OCI-LY1 (cell line): ENCODE data around the gene PDE1C.

Experiments used
- H2AFZ ChIP-seq: fragments of 200-600 bp; sonication (generic), shearing (Covaris generic); 2 replicates; pipeline ENCODE4 v1.6.0; 2014; ENCODE audit warnings: antibody characterized with exemption, mild to moderate bottlenecking, low read length
- H3F3A ChIP-seq: fragments of 200-600 bp; sonication (generic), shearing (Covaris generic); 2 replicates; pipeline ENCODE4 v1.6.0; 2014; ENCODE audit warnings: mild to moderate bottlenecking, antibody characterized with exemption, low read length, moderate library complexity; ENCODE audit not compliant: insufficient read depth
- H3K27ac ChIP-seq: fragments of 200-600 bp; sonication (generic); 2 replicates; pipeline ENCODE4 v1.5.1; 2014; ENCODE audit warnings: low read length, mixed run types, mild to moderate bottlenecking, low read depth; ENCODE audit not compliant: poor library complexity, severe bottlenecking
- H3K27me3 ChIP-seq: fragments of 200-600 bp; sonication (generic); 2 replicates; pipeline ENCODE4 v1.6.0; 2014; ENCODE audit warnings: antibody characterized with exemption, mild to moderate bottlenecking, low read length, moderate library complexity; ENCODE audit not compliant: insufficient read depth
- H3K36me3 ChIP-seq: fragments of 200-600 bp; sonication (generic); 2 replicates; pipeline ENCODE4 v1.6.1; 2014; ENCODE audit warnings: mild to moderate bottlenecking, antibody characterized with exemption, low read length, moderate library complexity, mixed read lengths; ENCODE audit not compliant: insufficient read depth
- H3K4me1 ChIP-seq: fragments of 200-600 bp; sonication (generic); 2 replicates; pipeline ENCODE4 v1.5.1; 2014; ENCODE audit warnings: mild to moderate bottlenecking, low read length, moderate library complexity; ENCODE audit not compliant: insufficient read depth, severe bottlenecking
- H3K4me2 ChIP-seq: fragments of 200-600 bp; sonication (generic), shearing (Covaris generic); 2 replicates; pipeline ENCODE4 v1.6.1; 2014; ENCODE audit warnings: low read length
- H3K4me3 ChIP-seq: fragments of 200-600 bp; sonication (generic); 2 replicates; pipeline ENCODE4 v1.5.1; 2014; ENCODE audit warnings: low read length, low read depth, mild to moderate bottlenecking, mixed read lengths; ENCODE audit not compliant: poor library complexity, severe bottlenecking
- H3K79me2 ChIP-seq: fragments of 200-600 bp; shearing (Covaris generic); 2 replicates; pipeline ENCODE4 v1.6.1; 2016; ENCODE audit warnings: mixed run types, low read length, mixed read lengths; ENCODE audit not compliant: insufficient read depth
- H3K9ac ChIP-seq: fragments of 200-600 bp; sonication (generic), shearing (Covaris generic); 2 replicates; pipeline ENCODE4 v1.6.1; 2014; ENCODE audit warnings: mild to moderate bottlenecking, low read length, mixed read lengths
- H3K9me2 ChIP-seq: fragments of 200-600 bp; sonication (generic), shearing (Covaris generic); 2 replicates; pipeline ENCODE4 v1.6.1; 2014; ENCODE audit warnings: low read depth, mild to moderate bottlenecking, low read length, mixed read lengths
- H3K9me3 ChIP-seq: fragments of 200-600 bp; shearing (Covaris generic); 2 replicates; pipeline ENCODE4 v1.6.1; 2014; ENCODE audit warnings: low read length, mixed read lengths
- H4K20me1 ChIP-seq: fragments of 200-600 bp; sonication (generic), shearing (Covaris generic); 2 replicates; pipeline ENCODE4 v1.6.0; 2016; ENCODE audit warnings: mild to moderate bottlenecking, low read length; ENCODE audit not compliant: insufficient read depth
- CTCF ChIP-seq: fragments of 200-600 bp; sonication (generic), shearing (Covaris generic); IDR thresholded peaks from 2 replicates; pipeline ENCODE4 v1.5.1; 2017; ENCODE audit warnings: mild to moderate bottlenecking, antibody characterized with exemption, low read length, moderate library complexity, mixed read lengths
- EZH2 ChIP-seq: fragments of 200-600 bp; sonication (generic), shearing (Covaris generic); IDR thresholded peaks from 2 replicates; pipeline ENCODE4 v1.8.0; 2017; ENCODE audit warnings: borderline replicate concordance, mixed run types, mild to moderate bottlenecking, antibody characterized with exemption, low read length, moderate library complexity, mixed read lengths

Gene PDE1C

GRCh38 chr7:32051128-32051527 lies 19.1 kb downstream of the PDE1C start:
- Histone ChIP-seq H3K9me3 (no peaks in the 10 kb centered on the region), H2AFZ (no peak overlapping the region), H3F3A (no peaks in the 10 kb centered on the region), H3K79me2 (no peaks in the 10 kb centered on the region), H3K9ac (no peak overlapping the region), H3K4me2 (no peak overlapping the region), H3K27ac (no peak overlapping the region), H4K20me1 (no peaks in the 10 kb centered on the region), H3K4me1 (no peaks in the 10 kb centered on the region), H3K27me3 (no peaks in the 10 kb centered on the region), H3K9me2 (no peaks in the 10 kb centered on the region), H3K4me3 (no peak overlapping the region), H3K36me3 (no peaks in the 10 kb centered on the region)
- TF ChIP-seq CTCF (no peak), EZH2 (no peak)

GRCh38 chr7:32049599-32049998 lies 20.6 kb downstream of the PDE1C start:
- Histone ChIP-seq H3K36me3 (no peaks in the 10 kb centered on the region), H3K27ac (no peak overlapping the region)

GRCh38 chr7:32048970-32049491 lies 21.2 kb downstream of the PDE1C start:
- Histone ChIP-seq H3K9me3 (no peaks in the 10 kb centered on the region), H4K20me1 (no peaks in the 10 kb centered on the region), H3K36me3 (no peaks in the 10 kb centered on the region), H3F3A (no peaks in the 10 kb centered on the region), H3K27me3 (no peaks in the 10 kb centered on the region), H3K27ac (no peak overlapping the region), H3K4me3 (no peak overlapping the region), H3K4me1 (no peaks in the 10 kb centered on the region), H3K4me2 (no peak overlapping the region), H2AFZ (no peak overlapping the region), H3K9ac (no peak overlapping the region), H3K79me2 (no peaks in the 10 kb centered on the region), H3K9me2 (no peaks in the 10 kb centered on the region)
- TF ChIP-seq CTCF = no peak
- TF ChIP-seq EZH2 = no peak

More at GRCh38 chr7:32049599-32049998, 20.6 kb downstream of the PDE1C start:
- Histone ChIP-seq H3K79me2 (no peaks in the 10 kb centered on the region), H3K27me3 (no peaks in the 10 kb centered on the region), H2AFZ (no peak overlapping the region), H3F3A (no peaks in the 10 kb centered on the region), H4K20me1 (no peaks in the 10 kb centered on the region), H3K9me2 (no peaks in the 10 kb centered on the region), H3K9me3 (no peaks in the 10 kb centered on the region), H3K4me2 (no peak overlapping the region), H3K4me1 (no peaks in the 10 kb centered on the region), H3K9ac (no peak overlapping the region), H3K4me3 (no peak overlapping the region)
- TF ChIP-seq EZH2 = no peak
- no peak for TF ChIP-seq CTCF
